Heart left ventricle (tissue), 16 donors: Measurements from ENCODE around the gene IFNGR1. TPM values are rescaled to one million over a fixed set of nuclear protein-coding genes. Genes with fewer than 3 reads are reported as not detected.
"Not testable (repeated sequence)": the region's sequence is repeated elsewhere in the genome, so short reads cannot be mapped to it uniquely, and the experiment has no call there.

Experiments used
- ATAC-seq, 4 donors: fragments of 200-7000 bp; cut with Tn5 transposase; one replicate each; pipeline ENCODE4 v1.9.1; 2020 to 2022; ENCODE audit warnings: moderate library complexity in 4 of 4, mild to moderate bottlenecking in 3 of 4, moderate number of reproducible peaks in 1 of 4
- DNase-seq, 5 donors: peaks; one replicate each; pipeline ENCODE4 v3.0.0-alpha.2; 2020
- H3K27ac ChIP-seq, 12 donors: fragments of 200-600 bp; sonication (generic) in 4 of 12; one replicate each; pipeline versions ENCODE4 v1.5.0 to v1.8.0; 2016 to 2022; ENCODE audit warnings: mild to moderate bottlenecking in 2 of 12
- H3K27me3 ChIP-seq, 9 donors: fragments of 200-600 bp; sonication (generic) in 2 of 9; one replicate each; pipeline versions ENCODE4 v1.5.1 to v1.8.0; 2016 to 2022; ENCODE audit warnings: mild to moderate bottlenecking in 3 of 9
- H3K36me3 ChIP-seq, 9 donors: fragments of 200-600 bp; sonication (generic) in 2 of 9; one replicate each; pipeline versions ENCODE4 v1.5.0 to v1.8.0; 2018 to 2022; ENCODE audit warnings: mild to moderate bottlenecking in 2 of 9
- H3K4me1 ChIP-seq, 12 donors: fragments of 200-600 bp; sonication (generic) in 4 of 12; one replicate each; pipeline versions ENCODE4 v1.5.0 to v1.8.0; 2016 to 2022; ENCODE audit warnings: mild to moderate bottlenecking in 3 of 12
- H3K4me3 ChIP-seq, 12 donors: fragments of 200-600 bp; sonication (generic) in 4 of 12; one replicate each; pipeline versions ENCODE4 v1.5.0 to v1.8.0; 2017 to 2022; ENCODE audit warnings: mild to moderate bottlenecking in 9 of 12, moderate library complexity in 4 of 12
- H3K9me3 ChIP-seq, 12 donors: fragments of 200-600 bp; sonication (generic) in 4 of 12; one replicate each; pipeline versions ENCODE4 v1.5.0 to v1.8.0; 2016 to 2022; ENCODE audit warnings: mild to moderate bottlenecking in 1 of 12
- CTCF ChIP-seq, 12 donors: fragments of 200-600 bp; sonication (generic) in 4 of 12; IDR thresholded peaks; one replicate each; pipeline versions ENCODE4 v1.5.0 to v1.8.0; 2018 to 2022; ENCODE audit warnings: antibody characterized with exemption in 12 of 12, mild to moderate bottlenecking in 5 of 12
- POLR2A ChIP-seq, 2 donors: fragments of 450-650 bp; IDR thresholded peaks; one replicate each; pipeline ENCODE4 v1.6.1; 2017; ENCODE audit warnings: antibody characterized with exemption in 2 of 2, mild to moderate bottlenecking in 2 of 2, moderate library complexity in 2 of 2
- WGBS, 4 donors: extraction: QIAGEN DNeasy Blood & Tissue Kit in 2 of 4; methylation state at CpG; one replicate each; pipeline versions ENCODE4 v1.1.5 to v1.1.7; 2013 to 2018; 5-methylcytosine and 5-hydroxymethylcytosine counted together
- intact Hi-C, 10 donors: fragments of 100-400 bp; cut with DNase I; formaldehyde crosslinking; loops; one replicate each; pipeline versions ENCODE4 v1.11.1 to v1.14.2; 2022
- polyA plus RNA-seq, 2 donors: library from polyadenylated mRNA; stranded (reverse); fragments of 200-250 nt; gene quantifications; one replicate each; pipeline ENCODE4 v1.2.3, GENCODE V29; 2013
- total RNA-seq, 9 donors: library from RNA; depleted of rRNA in 2 of 9; stranded (reverse); fragments of >200 nt in 2 of 9; fragmentation: NEBNext Ultra II Directional in 3 of 9; extraction: Animal tissue kit (Norgen Biotek cat#: 25700) in 3 of 9; gene quantifications; one replicate each; pipeline versions ENCODE4 v1.1.0 to v1.2.4, GENCODE V29; 2016 to 2023
- donor health status: ischemic (EF 13 %, LVEDD 7.1; RV severe dilation, severe dysfunction).
- donor health status: healthy with polysubstance abuse.
- donor health status: DM: no; HTN: yes; CAD: no.
- donor health status: DM: no; HTN: no; CAD: no.
- donor health status: ischemic (EF 25% LVEDD 6.9; RV normal size, moderate dysfunction).
- donor health status: ischemic (EF 25% LVEDD 5.7; RV mildly dilated, moderate dysfunction).
- donor health status: healthy.
- donor health status: DM: yes; HTN: yes; CAD: no.
- donor health status: ischemic (EF 35%, LVEDD 5.7; RV mildly dilated, moderate dysfunction).
- donor health status: nonischemic (EF 11% LVEDD 7.7; RV severe dilation, severe dysfunction).
- donor health status: DM: yes; HTN: yes; CAD: no.
- donor health status: PGD.
- donor health status: ischemic (EF 29% LVEDD 5.4; RV normal size, mild dysfunction).
- donor health status: nonischemic (EF 23%, LVEDD 6.1; RV moderate dilation, normal function).

IFNGR1 gene
- total and polyA plus RNA-seq, 11 donors, result 68.6 to 152 (median 79.2) TPM

GRCh38 chr6:137218473-137218916 is 690 bp downstream of the IFNGR1 start:
- H3K27ac ChIP-seq, result peak overlapping the region; percentile 96 to 100 (median 99)
- peaks cover 0 to 11% (median 0%) of the 10 kb centered on the region in 9 donors for H3K36me3 ChIP-seq
- H3K27me3 ChIP-seq, result no peaks in the 10 kb centered on the region
- H3K4me1 ChIP-seq, result peaks cover 11 to 87% (median 60%) of the 10 kb centered on the region in 12 donors
- TF ChIP-seq POLR2A (IDR thresholded peaks at IDR 0.05), result no peak
- TF ChIP-seq CTCF (IDR thresholded peaks at IDR 0.05), result no peak
- 0 to 2% (median 1%) methylated on average over 13 of the region's 13 CpGs for WGBS, 4 donors
- DNase-seq (peak in 2 of 5 donors; percentile 27 to 32), ATAC-seq (peak; percentile 25 to 64 (median 62))
- intact Hi-C loops, result loop anchor here in 5 of 10 donors (1.0 to 10.0 kb wide), 5 partner anchors 16 to 121 kb away; no protein-coding TSS in a partner anchor
- peak overlapping the region; percentile 73 to 98 (median 84) for H3K4me3 ChIP-seq
- H3K9me3 ChIP-seq, result no peaks in the 10 kb centered on the region

GRCh38 chr6:137217801-137218472 is 1.2 kb downstream of the IFNGR1 start:
- H3K36me3 ChIP-seq, result peaks cover 0 to 16% (median 0%) of the 10 kb centered on the region in 9 donors
- intact Hi-C loops, result loop anchor here in 5 of 10 donors (1.0 to 10.0 kb wide), 5 partner anchors 17 to 121 kb away; no protein-coding TSS in a partner anchor
- ATAC-seq (peak; percentile 36 to 45 (median 42)), DNase-seq (peak in 3 of 5 donors; percentile 24 to 57 (median 44))
- H3K27ac ChIP-seq, result peak overlapping the region; percentile 96 to 100 (median 99)
- H3K9me3 ChIP-seq, result no peaks in the 10 kb centered on the region
- no peak for TF ChIP-seq POLR2A (IDR thresholded peaks at IDR 0.05)
- TF ChIP-seq CTCF (IDR thresholded peaks at IDR 0.05), result no peak
- peak overlapping the region; percentile 73 to 98 (median 84) for H3K4me3 ChIP-seq
- 2 to 9% (median 7%) methylated on average over 12 of the region's 12 CpGs for WGBS, 4 donors
- H3K27me3 ChIP-seq, result no peaks in the 10 kb centered on the region
- H3K4me1 ChIP-seq, result peaks cover 6 to 87% (median 63%) of the 10 kb centered on the region in 12 donors

GRCh38 chr6:137216875-137217553 is 2.2 kb downstream of the IFNGR1 start:
- 11 to 17% (median 13%) methylated on average over 12 of the region's 12 CpGs for WGBS, 4 donors
- ATAC-seq (peak in 3 of 4 donors; percentile 8 to 17 (median 11)), DNase-seq (peak in 1 of 5 donors; percentile 39)
- TF ChIP-seq POLR2A (IDR thresholded peaks at IDR 0.05), result no peak
- no peak for TF ChIP-seq CTCF (IDR thresholded peaks at IDR 0.05)
- Histone ChIP-seq H3K4me1 (peaks cover 12 to 87% (median 67%) of the 10 kb centered on the region in 12 donors), H3K27me3 (no peaks in the 10 kb centered on the region), H3K9me3 (no peaks in the 10 kb centered on the region), H3K36me3 (peaks cover 0 to 19% (median 0%) of the 10 kb centered on the region in 9 donors), H3K4me3 (peak overlapping the region; percentile 2 to 98 (median 84)), H3K27ac (peak overlapping the region; percentile 96 to 100 (median 99))
- intact Hi-C loops, result loop anchor here in 5 of 10 donors (5.0 to 10.0 kb wide), 3 partner anchors 45 to 120 kb away; no protein-coding TSS in a partner anchor

GRCh38 chr6:137216106-137216505 is 3.1 kb downstream of the IFNGR1 start:
- intact Hi-C loops, result loop anchor here in 5 of 10 donors (5.0 to 10.0 kb wide), 3 partner anchors 46 to 119 kb away; no protein-coding TSS in a partner anchor
- peaks cover 12 to 87% (median 71%) of the 10 kb centered on the region in 12 donors for H3K4me1 ChIP-seq
- no peaks in the 10 kb centered on the region for H3K27me3 ChIP-seq

GRCh38 chr6:137215630-137216029 is 3.6 kb downstream of the IFNGR1 start:
- ATAC-seq, H3K9me3 ChIP-seq, H3K27me3 ChIP-seq, DNase-seq: not testable (repeated sequence)
- Histone ChIP-seq H3K4me1 (peaks cover 12 to 87% (median 75%) of the 10 kb centered on the region in 12 donors), H3K36me3 (peaks cover 0 to 19% (median 0%) of the 10 kb centered on the region in 9 donors), H3K4me3 (peak overlapping the region in 9 of 12 donors; percentile 76 to 98 (median 89)), H3K27ac (peak overlapping the region in 11 of 12 donors; percentile 77 to 100 (median 99))
- 74 to 87% (median 82%) methylated on average over 3 of the region's 3 CpGs for WGBS, 4 donors
- intact Hi-C loops, result loop anchor here in 5 of 10 donors (5.0 to 10.0 kb wide), 3 partner anchors 47 to 118 kb away; no protein-coding TSS in a partner anchor

More at GRCh38 chr6:137216106-137216505, 3.1 kb downstream of the IFNGR1 start:
- peak overlapping the region in 10 of 12 donors; percentile 76 to 98 (median 86) for H3K4me3 ChIP-seq
- DNase-seq (no peak), ATAC-seq (no peak)
- peak overlapping the region; percentile 96 to 100 (median 99) for H3K27ac ChIP-seq
- peaks cover 0 to 19% (median 0%) of the 10 kb centered on the region in 9 donors for H3K36me3 ChIP-seq
- no peaks in the 10 kb centered on the region for H3K9me3 ChIP-seq
- no peak for TF ChIP-seq POLR2A (IDR thresholded peaks at IDR 0.05)
- TF ChIP-seq CTCF (IDR thresholded peaks at IDR 0.05), result no peak
